ENCODE data around the gene SSNA1. TPM values are rescaled to one million over a fixed set of nuclear protein-coding genes. Genes with fewer than 3 reads are reported as not detected.
A peak's percentile ranks its signal among the peaks of the same experiment; 100 is the strongest.

SSNA1 gene
- total RNA-seq, 8 experiments from 2014 or later: 28.2 to 50.7 (median 44.5) TPM

- Histone ChIP-seq H3K27ac (no peak overlapping the region), H3K4me1 (replicated peaks in 1 of 2) (peaks cover 17 to 20% of the 10 kb centered on the region in 2 donors), H3K4me3 (no peak overlapping the region)
- WGBS, 10 experiments: 69 to 100% (median 88%) methylated on average over 1 to 2 of the region's 6 CpGs; no CpG with 5 or more reads in 6 of the 10 experiments
- in situ Hi-C loops (cut with MboI; ENCODE audit: low pct_unique_long_range_greater_than_20kb in 2 of 9, low sequenced_read_pairs in 9 of 9, unreplicated experiment in 9 of 9): no loop called here
- ATAC-seq (replicated peaks in 6 of 8): no peak
Measured at GRCh38 chr9:137186385-137186784, 2.1 kb upstream of the SSNA1 start.

GRCh38 chr9:137187386-137187785, 1.1 kb upstream of the SSNA1 start:
- H3K4me3 ChIP-seq: peak overlapping the region; percentile 83 to 93 (median 90)
- H3K27ac ChIP-seq: no peak overlapping the region
- in situ Hi-C loops (cut with MboI; ENCODE audit: low pct_unique_long_range_greater_than_20kb in 2 of 9, low sequenced_read_pairs in 9 of 9, unreplicated experiment in 9 of 9): no loop called here
- no peak for ATAC-seq (replicated peaks in 6 of 8)
- H3K4me1 ChIP-seq (replicated peaks in 1 of 2): peaks cover 17 to 20% of the 10 kb centered on the region in 2 donors
- 60 to 100% (median 83%) methylated on average over 1 to 7 of the region's 15 CpGs; no CpG with 5 or more reads in 2 of the 10 experiments for WGBS, 10 experiments

- in situ Hi-C loops (cut with MboI; ENCODE audit: low pct_unique_long_range_greater_than_20kb in 2 of 9, low sequenced_read_pairs in 9 of 9, unreplicated experiment in 9 of 9): no loop called here
- Histone ChIP-seq H3K27ac (peak overlapping the region; percentile 25 to 96), H3K4me3 (peak overlapping the region; percentile 83 to 93 (median 90)), H3K4me1 (replicated peaks in 1 of 2) (peaks cover 17 to 20% of the 10 kb centered on the region in 2 donors)
- ATAC-seq (replicated peaks in 6 of 8): peak in 4 of 8 experiments; percentile 1 to 8 (median 4)
- 0 to 17% (median 0%) methylated on average over 1 to 8 of the region's 31 CpGs; no CpG with 5 or more reads in 6 of the 10 experiments for WGBS, 10 experiments
Measured at GRCh38 chr9:137188086-137188489, 388 bp upstream of the SSNA1 start.

- H3K27ac ChIP-seq: peak overlapping the region; percentile 93 to 96
- in situ Hi-C loops (cut with MboI; ENCODE audit: low pct_unique_long_range_greater_than_20kb in 2 of 9, low sequenced_read_pairs in 9 of 9, unreplicated experiment in 9 of 9): no loop called here
- ATAC-seq (replicated peaks in 6 of 8): peak in 2 of 8 experiments; percentile 1 to 4
Measured at GRCh38 chr9:137189297-137190295, 1.1 kb downstream of the SSNA1 start.

GRCh38 chr9:137190315-137190856, 1.9 kb downstream of the SSNA1 start:
- H3K4me1 ChIP-seq (replicated peaks in 1 of 2): peaks cover 17 to 20% of the 10 kb centered on the region in 2 donors
- no peak for ATAC-seq (replicated peaks in 6 of 8)
- no peak overlapping the region for H3K27ac ChIP-seq
- in situ Hi-C loops (cut with MboI; ENCODE audit: low pct_unique_long_range_greater_than_20kb in 2 of 9, low sequenced_read_pairs in 9 of 9, unreplicated experiment in 9 of 9): no loop called here
- WGBS, 10 experiments: 40 to 89% methylated on average over 1 to 3 of the region's 9 CpGs; no CpG with 5 or more reads in 8 of the 10 experiments
- no peak overlapping the region for H3K4me3 ChIP-seq

More at GRCh38 chr9:137189297-137190295, 1.1 kb downstream of the SSNA1 start:
- peaks cover 17 to 20% of the 10 kb centered on the region in 2 donors for H3K4me1 ChIP-seq (replicated peaks in 1 of 2)
- peak overlapping the region; percentile 83 to 93 (median 90) for H3K4me3 ChIP-seq
- whole genome bisulfite sequencing, 10 experiments: 53 to 82% (median 70%) methylated on average over 2 to 7 of the region's 23 CpGs; no CpG with 5 or more reads in 5 of the 10 experiments

GRCh38 chr9:137191245-137191644, 2.8 kb downstream of the SSNA1 start:
- peaks cover 17 to 20% of the 10 kb centered on the region in 2 donors for H3K4me1 ChIP-seq (replicated peaks in 1 of 2)
- no peak for ATAC-seq (replicated peaks in 6 of 8)
- 83 to 100% methylated on average over 1 of the region's 3 CpGs; no CpG with 5 or more reads in 8 of the 10 experiments for WGBS, 10 experiments
- in situ Hi-C loops (cut with MboI; ENCODE audit: low pct_unique_long_range_greater_than_20kb in 2 of 9, low sequenced_read_pairs in 9 of 9, unreplicated experiment in 9 of 9): no loop called here
- no peak overlapping the region for H3K27ac ChIP-seq
- H3K4me3 ChIP-seq: no peak overlapping the region

GRCh38 chr9:137191691-137192447, 3.4 kb downstream of the SSNA1 start:
- WGBS, 10 experiments: 86 to 100% (median 100%) methylated on average over 1 to 2 of the region's 22 CpGs; no CpG with 5 or more reads in 6 of the 10 experiments
- Histone ChIP-seq H3K4me3 (no peak overlapping the region), H3K4me1 (replicated peaks in 1 of 2) (peaks cover 15 to 17% of the 10 kb centered on the region in 2 donors), H3K27ac (no peak overlapping the region)
- no peak for ATAC-seq (replicated peaks in 6 of 8)
- in situ Hi-C loops (cut with MboI; ENCODE audit: low pct_unique_long_range_greater_than_20kb in 2 of 9, low sequenced_read_pairs in 9 of 9, unreplicated experiment in 9 of 9): no loop called here

GRCh38 chr9:137192448-137192780, 3.9 kb downstream of the SSNA1 start:
- no peak overlapping the region for H3K4me3 ChIP-seq
- peaks cover 10 to 12% of the 10 kb centered on the region in 2 donors for H3K4me1 ChIP-seq (replicated peaks in 1 of 2)
- 100% methylated on average over 1 of the region's 10 CpGs; no CpG with 5 or more reads in 7 of the 10 experiments for WGBS, 10 experiments
- in situ Hi-C loops (cut with MboI; ENCODE audit: low pct_unique_long_range_greater_than_20kb in 2 of 9, low sequenced_read_pairs in 9 of 9, unreplicated experiment in 9 of 9): no loop called here
- no peak overlapping the region for H3K27ac ChIP-seq
- ATAC-seq (replicated peaks in 6 of 8): no peak

- Histone ChIP-seq H3K4me1 (replicated peaks in 1 of 2) (peaks cover 8 to 10% of the 10 kb centered on the region in 2 donors), H3K27ac (no peak overlapping the region), H3K4me3 (no peak overlapping the region)
- WGBS, 10 experiments: no CpG with 5 or more reads among the region's 2 CpGs
- in situ Hi-C loops (cut with MboI; ENCODE audit: low pct_unique_long_range_greater_than_20kb in 2 of 9, low sequenced_read_pairs in 9 of 9, unreplicated experiment in 9 of 9): no loop called here
- no peak for ATAC-seq (replicated peaks in 6 of 8)
Measured at GRCh38 chr9:137192859-137193258, 4.4 kb downstream of the SSNA1 start.

- no peak for ATAC-seq (replicated peaks in 6 of 8)
- H3K4me3 ChIP-seq: no peak overlapping the region
- WGBS, 10 experiments: 80% methylated on average over 4 of the region's 14 CpGs; no CpG with 5 or more reads in 9 of the 10 experiments
- in situ Hi-C loops (cut with MboI; ENCODE audit: low pct_unique_long_range_greater_than_20kb in 2 of 9, low sequenced_read_pairs in 9 of 9, unreplicated experiment in 9 of 9): no loop called here
- H3K27ac ChIP-seq: no peak overlapping the region
- H3K4me1 ChIP-seq (replicated peaks in 1 of 2): peaks cover 8 to 12% of the 10 kb centered on the region in 2 donors
Measured at GRCh38 chr9:137193771-137194170, 5.3 kb downstream of the SSNA1 start.

GRCh38 chr9:137194388-137194787, 5.9 kb downstream of the SSNA1 start:
- Histone ChIP-seq H3K4me3 (no peak overlapping the region), H3K27ac (no peak overlapping the region), H3K4me1 (replicated peaks in 1 of 2) (peaks cover 11 to 17% of the 10 kb centered on the region in 2 donors)
- 80 to 100% methylated on average over 1 of the region's 16 CpGs; no CpG with 5 or more reads in 8 of the 10 experiments for WGBS, 10 experiments
- peak in 1 of 8 experiments; percentile 10 for ATAC-seq (replicated peaks in 6 of 8)
- in situ Hi-C loops (cut with MboI; ENCODE audit: low pct_unique_long_range_greater_than_20kb in 2 of 9, low sequenced_read_pairs in 9 of 9, unreplicated experiment in 9 of 9): no loop called here

- in situ Hi-C loops (cut with MboI; ENCODE audit: low pct_unique_long_range_greater_than_20kb in 2 of 9, low sequenced_read_pairs in 9 of 9, unreplicated experiment in 9 of 9): no loop called here
- 90% methylated on average over 2 of the region's 10 CpGs; no CpG with 5 or more reads in 9 of the 10 experiments for WGBS, 10 experiments
- H3K4me3 ChIP-seq: no peak overlapping the region
- no peak for ATAC-seq (replicated peaks in 6 of 8)
- no peak overlapping the region for H3K27ac ChIP-seq
- peaks cover 9 to 16% of the 10 kb centered on the region in 2 donors for H3K4me1 ChIP-seq (replicated peaks in 1 of 2)
Measured at GRCh38 chr9:137194909-137195308, 6.4 kb downstream of the SSNA1 start.

Measured in motor neuron (in vitro differentiated cells).